Fibroblast of skin of right biceps (primary cell): Measurements from ENCODE around the gene CBX3.
A peak's percentile ranks its signal among the peaks of the same experiment; 100 is the strongest.
"Not testable (repeated sequence)": the region's sequence is repeated elsewhere in the genome, so short reads cannot be mapped to it uniquely, and the experiment has no call there.

Source experiments
- DNase-seq: peaks from one replicate; pipeline ENCODE4 v3.0.0-alpha.2; 2013

Gene CBX3

GRCh38 chr7:26188957-26189541, 12.5 kb upstream of the CBX3 start:
- no peak for DNase-seq

GRCh38 chr7:26189697-26190096, 11.8 kb upstream of the CBX3 start:
- no peak for DNase-seq

GRCh38 chr7:26190417-26190869, 11.1 kb upstream of the CBX3 start:
- no peak for DNase-seq

GRCh38 chr7:26191233-26191973, 10.1 kb upstream of the CBX3 start:
- no peak for DNase-seq

GRCh38 chr7:26191974-26192479, 9.5 kb upstream of the CBX3 start:
- no peak for DNase-seq

GRCh38 chr7:26192485-26193087, 9.0 kb upstream of the CBX3 start:
- no peak for DNase-seq

GRCh38 chr7:26193432-26194207, 7.9 kb upstream of the CBX3 start:
- DNase-seq = no peak

- not testable (repeated sequence) for DNase-seq
Observed at GRCh38 chr7:26194764-26195163, 6.8 kb upstream of the CBX3 start.

- DNase-seq = no peak
Observed at GRCh38 chr7:26195182-26195581, 6.4 kb upstream of the CBX3 start.

- DNase-seq = no peak
Observed at GRCh38 chr7:26195867-26196657, 5.5 kb upstream of the CBX3 start.

- DNase-seq = no peak
Observed at GRCh38 chr7:26197153-26198115, 4.1 kb upstream of the CBX3 start.

GRCh38 chr7:26198133-26198780, 3.3 kb upstream of the CBX3 start:
- peak; percentile 41 for DNase-seq

GRCh38 chr7:26198781-26199169, 2.8 kb upstream of the CBX3 start:
- DNase-seq = no peak

GRCh38 chr7:26199301-26200037, 2.1 kb upstream of the CBX3 start:
- peak; percentile 50 for DNase-seq

GRCh38 chr7:26200038-26200443, 1.5 kb upstream of the CBX3 start:
- DNase-seq = peak; percentile 56

- peak; percentile 99 for DNase-seq
Observed at GRCh38 chr7:26200444-26201246, 900 bp upstream of the CBX3 start, which contains the start of gene HNRNPA2B1. TSS of gene HNRNPA2B1 (minus strand) at chr7:26200746. CDS start at chr7:26200577, 169 bp downstream.

- DNase-seq = peak; percentile 61
Observed at GRCh38 chr7:26202019-26202990, 760 bp downstream of the CBX3 start.

GRCh38 chr7:26203016-26203415, 1.5 kb downstream of the CBX3 start:
- no peak for DNase-seq
